IPS-NIHi7 (cell line): ENCODE measurements around the gene SUPT3H.

Experiments
- DNase-seq: peaks from one replicate; pipeline ENCODE4 v3.0.0; 2012; ENCODE audit warnings: mixed read lengths; ENCODE audit errors: extremely low spot score

Gene SUPT3H

DNA sequence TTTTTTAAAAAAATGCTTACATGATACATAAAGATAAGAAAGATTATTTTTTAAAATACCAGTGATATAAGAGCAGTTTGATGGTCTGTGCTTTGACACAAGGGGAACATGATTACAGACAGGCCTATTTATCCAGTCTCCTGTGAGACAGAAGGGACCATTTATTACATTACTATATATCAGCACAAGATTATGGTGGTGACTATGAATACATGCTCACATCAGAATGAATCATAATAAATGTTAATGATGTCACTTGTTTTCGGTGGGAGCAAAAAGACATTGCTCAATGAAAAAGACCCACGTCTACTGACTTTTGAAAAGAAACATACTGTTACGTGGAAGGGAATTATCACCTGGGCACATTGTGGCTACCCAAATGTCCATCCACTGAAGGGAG, 535.1 kb downstream of the SUPT3H start:
- no peak for DNase-seq

DNA sequence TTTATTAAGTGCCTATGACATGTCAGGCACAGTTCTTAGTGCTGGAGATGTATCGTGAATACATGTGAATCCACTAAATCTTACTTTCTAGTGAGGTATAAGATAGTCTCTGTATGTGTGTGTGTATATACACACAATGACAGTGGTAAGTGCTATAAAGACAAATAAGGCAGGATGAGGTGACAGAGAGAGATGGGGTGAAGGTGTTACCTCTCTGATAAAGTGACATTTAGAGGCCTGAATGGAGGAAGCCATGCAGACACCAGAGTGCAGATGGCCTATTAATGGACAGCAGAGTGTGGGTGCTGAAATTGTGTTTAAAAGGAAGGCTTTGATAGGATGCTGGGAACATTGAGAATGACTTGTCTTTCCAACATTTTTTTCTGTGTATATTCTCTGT, 535.9 kb downstream of the SUPT3H start:
- DNase-seq = no peak

DNA sequence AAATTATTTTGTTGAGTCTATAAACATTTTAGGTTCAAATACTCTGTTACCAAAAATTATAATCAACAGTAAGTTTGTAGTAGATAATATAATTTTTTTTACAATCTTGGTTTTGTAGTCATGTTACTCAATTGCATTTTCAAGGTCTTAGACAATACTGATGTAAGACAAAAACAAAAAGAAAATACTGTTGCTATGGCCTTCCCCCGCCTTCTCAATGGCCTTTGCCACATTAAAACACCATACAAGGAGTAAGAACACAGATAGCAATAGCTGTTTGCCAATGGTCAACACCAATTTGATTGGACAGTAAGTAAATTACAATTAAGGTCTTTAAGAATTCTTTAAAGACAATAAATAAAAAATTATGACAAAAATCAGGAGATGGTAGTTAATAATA, 540.0 kb downstream of the SUPT3H start:
- DNase-seq = no peak

DNA sequence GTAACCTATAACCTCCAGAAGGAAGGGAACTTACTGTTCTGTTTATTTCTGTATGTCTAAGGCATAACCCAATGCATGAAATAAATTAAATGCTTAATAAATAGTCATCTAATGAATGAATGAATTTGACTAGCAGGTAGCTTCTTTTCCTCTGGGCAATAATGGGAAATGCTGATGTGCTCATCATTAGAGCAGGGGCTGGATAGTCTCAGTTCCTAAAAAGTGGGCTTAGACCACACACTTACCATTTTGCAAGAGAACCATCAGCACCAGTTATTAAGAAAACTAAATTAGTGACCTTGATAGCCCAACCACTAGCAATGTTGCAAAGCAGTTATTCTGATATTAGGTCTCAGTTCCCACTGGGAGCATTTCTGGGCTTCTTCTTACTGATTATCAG, 540.5 kb downstream of the SUPT3H start:
- DNase-seq = no peak

DNA sequence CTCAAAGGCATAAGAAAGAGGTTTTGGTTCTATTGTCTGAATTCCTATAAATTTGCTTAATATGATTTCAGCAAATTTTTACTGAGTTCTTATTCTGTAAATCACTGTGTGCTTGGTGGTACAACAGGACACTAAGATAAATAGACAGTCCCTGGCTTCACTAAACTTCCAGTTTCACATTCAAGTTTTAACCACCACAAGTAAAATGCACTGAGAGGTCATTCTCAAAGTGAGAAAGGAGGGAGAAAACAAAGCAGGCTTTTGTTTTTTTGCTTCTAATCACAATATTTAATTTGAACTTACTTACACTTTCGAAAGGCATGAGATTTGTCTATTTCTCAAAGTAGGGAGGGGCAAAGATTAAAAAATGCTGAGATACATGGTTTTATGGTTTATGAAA, 544.5 kb downstream of the SUPT3H start:
- DNase-seq = no peak

DNA sequence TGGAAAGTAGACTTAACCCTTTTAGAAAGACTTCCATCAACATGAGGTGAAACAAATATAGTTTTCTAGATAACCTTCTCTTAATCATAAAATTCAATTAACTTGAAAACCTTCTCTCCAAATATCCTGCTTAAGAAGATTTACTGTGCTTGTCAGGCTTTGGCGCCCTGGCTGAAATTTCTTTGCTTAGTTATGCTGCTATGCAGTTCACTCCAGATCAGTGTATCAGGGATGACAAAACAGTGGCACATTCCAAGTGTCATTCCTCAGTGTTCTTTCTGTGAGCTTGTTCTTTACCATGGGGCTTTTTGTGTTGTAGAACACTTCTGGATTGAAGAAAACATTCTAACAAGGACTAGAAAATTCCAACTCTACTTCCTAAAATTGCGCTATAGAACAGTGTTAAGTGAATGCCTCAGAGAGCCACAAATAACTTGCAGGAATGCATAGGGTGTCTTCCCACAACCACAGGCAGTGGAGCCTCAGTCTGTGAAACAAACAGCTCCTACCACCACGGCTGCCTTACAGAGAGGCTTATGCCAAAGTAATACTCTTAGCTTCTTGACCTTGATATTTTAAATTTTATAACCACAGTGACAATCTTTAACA, 546.6 kb downstream of the SUPT3H start:
- DNase-seq = no peak

DNA sequence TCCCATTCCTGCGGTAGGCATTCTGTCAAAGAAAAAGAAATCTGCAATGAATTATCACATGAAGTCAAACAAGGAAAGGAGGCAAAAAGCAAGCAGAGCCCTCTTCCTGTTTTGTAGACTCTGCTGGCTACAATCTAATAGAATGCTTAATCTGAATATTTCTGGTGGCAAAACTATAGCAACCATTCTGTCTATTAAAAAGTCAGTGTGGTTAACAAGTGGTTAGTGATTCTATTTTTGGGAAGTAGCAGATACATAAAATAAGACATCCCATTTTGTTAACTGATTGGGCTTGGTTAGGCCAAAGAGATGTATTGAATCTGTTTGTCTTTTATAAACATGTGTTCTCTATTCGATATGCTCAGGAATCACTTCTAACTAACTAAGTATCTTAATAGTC, 547.9 kb downstream of the SUPT3H start:
- DNase-seq = no peak

DNA sequence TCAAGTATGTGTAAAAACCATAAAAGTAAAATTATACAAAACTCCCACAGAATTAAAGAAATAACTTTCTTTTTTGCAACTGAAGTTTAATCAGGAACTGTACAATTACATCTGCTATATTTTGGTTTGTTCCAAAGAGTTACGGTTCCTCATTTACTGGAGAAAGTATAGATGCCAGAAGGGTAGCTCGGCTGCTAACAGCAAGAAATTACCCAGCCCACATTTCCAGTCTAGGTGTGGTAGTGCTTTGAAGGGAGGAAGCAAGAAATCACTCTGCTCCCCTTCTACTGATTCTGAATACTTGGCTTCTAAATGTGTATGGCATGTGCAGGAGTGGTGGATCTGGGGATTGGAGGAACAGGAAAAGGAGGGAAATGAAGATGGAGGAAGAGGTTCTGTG, 549.0 kb downstream of the SUPT3H start:
- no peak for DNase-seq

DNA sequence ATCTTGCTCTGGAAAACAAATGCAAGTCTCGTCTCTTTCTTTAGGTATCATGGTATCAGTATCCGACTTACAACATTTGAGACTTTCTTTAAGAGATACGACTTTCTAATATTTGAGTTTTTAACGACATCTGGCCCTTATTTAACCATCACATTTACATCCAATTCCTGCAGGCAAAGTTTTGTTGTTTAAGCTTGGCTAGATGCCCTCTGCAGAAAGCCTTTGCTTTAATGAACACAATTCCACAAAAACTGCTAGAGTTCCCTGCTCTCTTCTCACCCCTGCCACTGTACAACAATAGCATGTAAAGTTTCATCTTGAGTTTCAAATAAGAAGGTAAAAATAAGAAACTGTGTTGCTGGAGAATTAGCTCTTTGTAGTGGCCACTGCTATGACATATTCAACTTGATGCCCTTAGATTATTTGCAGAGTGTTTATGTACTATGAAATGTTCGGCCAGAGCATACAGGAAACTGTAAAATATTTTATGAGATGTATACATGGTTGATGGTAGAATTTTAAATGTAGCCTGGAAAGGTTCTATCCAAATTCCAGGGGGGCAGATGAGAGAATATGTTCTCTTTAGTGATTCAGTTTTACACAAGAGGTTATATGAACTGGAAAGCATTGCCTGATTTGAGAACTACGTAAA, 551.6 kb downstream of the SUPT3H start:
- DNase-seq = no peak

DNA sequence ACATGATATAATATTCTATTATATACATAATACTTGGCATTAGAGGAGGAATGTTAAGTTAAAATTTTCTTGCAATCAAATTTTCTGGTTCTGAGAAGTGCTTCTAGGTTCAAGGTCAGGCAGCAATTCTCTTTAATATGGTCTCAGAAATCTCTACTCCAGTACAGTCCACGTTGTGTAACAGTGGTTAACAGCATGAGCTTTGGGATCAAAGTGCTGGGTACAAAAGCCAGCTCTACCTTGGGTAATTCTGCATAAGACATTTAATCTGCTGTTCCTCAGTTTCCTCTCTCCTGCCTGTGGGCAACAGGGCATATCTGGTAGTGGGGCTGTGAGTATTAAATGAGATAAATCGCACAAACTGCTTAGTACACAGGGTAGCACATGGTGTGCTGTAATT, 552.5 kb downstream of the SUPT3H start:
- DNase-seq = no peak

DNA sequence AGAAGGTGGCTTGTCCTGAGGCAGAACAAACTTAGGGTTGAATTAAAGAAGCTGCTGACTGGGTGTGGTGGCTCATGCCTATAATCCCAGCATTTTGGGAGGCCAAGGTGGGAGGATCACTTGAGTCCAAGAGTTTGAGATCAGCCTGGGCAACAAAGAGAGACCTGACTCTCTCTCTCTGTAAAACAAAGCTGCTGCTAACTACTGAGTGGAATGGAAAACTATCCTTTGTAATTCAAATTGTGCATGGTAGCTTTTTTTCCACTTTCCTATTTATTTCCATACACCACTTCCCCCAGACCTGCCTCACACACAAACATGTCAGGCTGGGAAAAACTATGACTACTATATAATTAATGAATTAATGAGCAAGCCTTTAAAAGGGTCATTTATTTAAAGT, 553.2 kb downstream of the SUPT3H start:
- no peak for DNase-seq

DNA sequence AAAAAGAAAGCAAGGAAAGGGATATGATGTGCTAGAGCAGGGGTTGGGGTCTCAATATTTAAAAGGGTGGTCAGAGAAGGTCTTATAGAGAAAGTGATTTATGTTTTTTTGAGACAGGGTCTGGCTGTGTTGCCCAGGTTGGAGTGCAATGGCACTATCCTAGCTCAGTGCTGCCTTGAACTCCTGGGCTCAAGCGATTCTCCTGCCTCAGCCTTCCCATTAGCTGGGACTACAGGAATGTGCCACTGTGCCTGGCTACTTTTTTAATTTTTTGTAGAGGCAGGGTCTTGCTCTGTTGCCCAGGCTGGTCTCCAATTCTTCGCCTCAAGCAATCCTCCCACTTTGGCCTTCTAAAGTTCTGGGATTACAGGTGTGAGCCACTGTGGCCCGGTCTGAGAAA, 557.0 kb downstream of the SUPT3H start:
- no peak for DNase-seq

DNA sequence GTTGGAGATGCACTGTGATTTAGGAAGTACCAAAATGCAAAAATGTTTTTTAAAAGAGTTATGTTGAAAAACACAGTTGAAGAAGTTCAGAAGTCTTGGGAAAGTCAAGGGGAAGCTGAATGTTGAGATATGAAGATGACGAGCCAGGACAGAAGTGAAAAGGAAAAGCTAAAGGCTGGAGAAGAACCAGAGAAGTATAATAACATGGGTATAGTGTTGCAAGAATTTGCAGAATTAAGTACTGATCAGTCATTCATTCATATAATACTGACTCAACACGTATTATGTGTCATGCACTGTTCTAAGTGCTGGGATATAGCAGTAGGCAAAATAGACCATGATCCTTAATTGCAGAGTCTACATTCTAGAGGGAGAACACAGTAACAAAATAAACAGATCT, 557.4 kb downstream of the SUPT3H start:
- no peak for DNase-seq

DNA sequence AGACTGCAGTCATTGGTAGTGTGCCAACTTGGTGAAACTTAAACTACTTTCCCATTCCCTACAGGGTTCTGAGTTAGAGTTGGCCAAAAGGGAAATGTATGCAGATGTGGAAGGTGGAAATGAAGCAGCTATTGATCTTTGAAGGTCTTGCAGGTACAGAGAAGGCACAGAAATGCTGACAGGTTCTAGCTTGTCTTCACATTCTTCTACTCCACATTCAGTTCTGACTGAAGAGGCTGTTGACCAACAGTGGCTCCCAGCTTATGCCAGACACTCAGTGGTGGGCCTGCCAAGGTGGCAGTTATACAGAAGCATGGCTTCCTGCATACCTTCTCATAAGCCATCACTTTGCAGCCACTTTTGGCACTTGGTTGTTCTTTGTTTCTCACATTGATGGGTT, 566.3 kb downstream of the SUPT3H start:
- DNase-seq = no peak

DNA sequence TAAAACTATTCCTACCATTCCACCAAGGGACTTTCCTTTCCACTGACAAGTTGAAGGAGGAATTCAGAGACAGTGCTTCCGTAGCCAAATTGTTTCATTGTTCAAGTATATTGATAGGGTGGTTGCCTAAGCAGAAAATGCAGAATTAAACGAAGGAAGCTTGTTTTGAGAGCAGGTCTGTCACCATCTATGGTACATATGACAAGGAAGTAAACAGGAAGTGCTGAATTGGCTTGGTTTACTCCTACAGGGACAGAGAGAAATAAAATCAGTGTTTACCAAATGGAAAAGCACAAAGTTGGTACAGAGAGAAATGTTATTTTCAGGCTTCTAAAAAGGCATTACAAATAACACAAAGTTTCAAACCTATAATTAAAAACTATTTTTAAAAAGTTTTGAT, 568.5 kb downstream of the SUPT3H start:
- no peak for DNase-seq

DNA sequence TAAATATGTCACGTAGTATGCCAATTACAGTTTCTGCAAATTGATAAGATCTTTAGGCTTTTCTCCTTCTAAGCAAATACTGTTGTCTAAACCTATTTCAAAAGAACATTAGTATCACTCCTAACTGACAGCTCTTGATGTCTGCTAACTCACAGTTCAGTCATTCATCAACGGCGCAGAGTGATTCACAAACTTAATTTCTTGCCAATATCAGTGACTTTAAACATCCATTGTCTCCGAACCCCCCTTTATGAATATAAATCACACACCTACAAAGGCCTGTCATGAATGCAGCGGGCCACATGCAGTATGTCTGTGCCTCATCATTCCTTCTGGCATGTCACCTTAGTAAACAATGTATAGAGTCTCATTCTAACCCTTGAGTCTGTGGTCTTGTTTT, 569.6 kb downstream of the SUPT3H start:
- DNase-seq = no peak

DNA sequence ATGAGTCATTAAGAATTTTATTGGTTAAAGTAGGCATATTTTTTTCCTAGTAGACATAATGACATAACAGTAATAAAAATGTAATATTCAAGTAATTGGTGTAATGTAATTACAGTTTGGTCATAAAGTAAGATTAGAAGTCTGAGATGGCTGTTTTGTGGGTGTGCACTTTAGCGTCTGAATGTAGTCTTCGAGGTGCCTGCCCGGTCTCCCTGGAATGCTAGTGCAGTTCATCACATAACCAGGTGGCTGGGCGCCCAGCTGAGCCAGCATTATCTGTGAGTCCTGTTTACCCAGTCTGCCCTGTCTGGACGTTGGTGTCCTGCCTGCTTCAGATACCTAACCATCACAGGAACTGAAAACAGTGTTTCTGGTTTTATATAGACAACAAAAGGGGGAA, 571.1 kb downstream of the SUPT3H start:
- DNase-seq = no peak

DNA sequence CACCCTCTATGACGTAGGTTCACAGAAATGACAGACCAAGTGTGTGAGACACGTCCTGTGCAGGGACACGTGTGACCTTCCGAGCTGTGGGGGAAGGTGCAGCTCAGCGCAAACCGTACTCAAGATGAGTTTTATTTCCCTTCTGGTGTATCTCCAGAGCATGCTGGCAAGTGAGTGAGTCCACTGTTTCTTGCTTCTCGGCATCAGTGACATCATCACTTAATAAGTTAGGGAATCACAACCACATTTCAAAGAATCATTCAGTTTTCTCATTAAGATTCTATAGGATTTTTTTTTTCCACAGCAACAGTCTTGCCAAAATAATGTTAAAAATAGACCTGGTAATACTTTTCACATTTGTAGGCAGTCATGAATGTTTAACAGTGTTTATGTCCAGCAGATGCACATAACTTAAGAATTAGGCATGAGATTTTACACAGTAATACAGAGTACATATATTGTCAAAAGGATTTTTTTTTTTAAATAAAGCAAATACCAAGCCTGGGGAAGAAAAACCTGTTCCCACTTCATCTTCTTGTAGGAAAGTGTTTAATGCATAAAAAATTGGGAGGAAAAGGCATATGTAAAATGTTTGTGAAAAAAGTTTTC, 572.4 kb downstream of the SUPT3H start:
- DNase-seq = no peak

DNA sequence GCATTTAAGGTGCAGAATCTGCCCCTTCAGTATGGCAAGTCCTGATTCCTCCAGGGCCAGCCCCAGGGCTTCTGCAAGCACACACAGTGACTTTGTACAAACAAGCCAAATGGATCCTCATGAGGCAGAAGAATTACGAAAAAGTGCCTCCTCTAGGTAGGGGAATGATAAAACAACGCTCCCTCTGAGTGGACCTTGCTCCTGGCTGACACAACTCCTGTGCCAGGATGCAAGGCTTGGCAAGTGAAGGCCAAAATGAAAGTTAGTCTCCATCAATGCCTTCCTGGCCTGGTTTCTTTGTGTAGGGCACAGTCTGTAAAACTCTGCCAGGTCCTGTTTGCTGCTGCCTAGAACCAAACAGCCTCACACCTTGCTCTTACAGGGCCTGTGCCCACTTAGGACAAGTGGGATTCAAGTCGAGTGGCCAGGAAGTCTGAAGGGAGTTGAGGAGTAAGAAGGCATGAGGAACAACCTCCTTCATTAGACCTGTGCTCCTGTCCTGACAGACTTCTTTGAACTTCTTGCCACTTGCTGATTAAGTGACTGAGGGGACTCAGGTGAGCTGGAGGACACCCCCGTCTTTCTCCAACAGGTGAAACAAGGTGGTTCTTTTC, 573.1 kb downstream of the SUPT3H start:
- DNase-seq = no peak

DNA sequence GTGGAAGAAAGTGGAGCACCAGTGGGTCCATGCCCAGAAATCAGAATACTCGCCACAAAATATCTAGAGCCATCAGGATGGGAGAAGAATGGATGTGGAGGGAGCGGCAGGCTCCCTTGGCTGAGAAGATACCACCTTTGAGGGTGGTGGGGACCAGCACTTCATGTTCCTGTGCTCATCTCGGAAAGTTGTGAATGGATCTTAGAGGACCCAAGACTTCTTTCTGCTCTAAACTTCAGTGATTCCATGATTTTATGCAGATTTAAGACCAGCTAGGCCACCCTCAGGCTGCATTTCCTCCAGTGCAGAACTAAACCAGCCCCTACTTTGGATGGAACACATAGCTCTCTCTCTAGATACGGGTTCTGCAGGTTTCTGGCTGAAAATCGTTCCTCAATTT, 573.7 kb downstream of the SUPT3H start:
- DNase-seq = no peak

DNA sequence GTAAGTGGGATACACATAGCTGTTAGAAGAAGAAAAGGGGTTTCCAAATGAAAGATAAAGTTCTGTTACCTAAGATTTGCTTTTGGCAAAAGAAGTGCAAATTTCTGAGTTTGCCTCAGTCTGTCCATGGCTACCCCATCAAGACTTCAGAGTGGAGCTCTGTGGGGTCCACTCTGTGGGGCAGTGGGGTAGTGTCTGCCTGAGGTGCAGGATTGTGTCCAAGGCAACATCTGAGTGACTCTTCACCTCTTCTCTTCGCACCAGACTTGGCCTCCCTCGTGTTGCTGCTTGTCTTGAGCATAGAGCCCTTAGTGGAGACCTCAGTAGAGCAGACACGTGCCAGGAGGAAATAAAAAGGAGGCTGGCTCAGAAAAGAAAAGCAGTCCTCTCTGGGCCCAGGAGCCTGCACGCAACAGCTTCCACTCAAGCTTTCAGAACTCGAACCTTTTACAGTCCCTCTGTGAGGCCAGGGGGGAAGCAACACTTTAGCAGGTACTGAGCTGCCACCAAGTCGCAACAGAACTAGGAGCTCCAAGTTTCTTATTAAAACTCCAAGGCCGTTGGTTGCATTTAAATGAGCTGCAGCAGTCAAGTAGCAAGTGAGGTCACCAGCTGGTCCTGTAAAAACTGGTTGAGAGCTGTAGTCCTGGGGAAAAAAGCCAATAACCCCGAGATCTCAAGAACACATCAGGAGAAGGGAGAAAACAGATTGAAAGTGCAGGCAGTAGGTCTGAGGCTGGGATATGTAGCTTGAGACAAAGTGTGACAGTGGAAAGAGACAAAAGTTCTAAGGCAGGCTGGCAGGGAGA, 576.7 kb downstream of the SUPT3H start:
- no peak for DNase-seq

DNA sequence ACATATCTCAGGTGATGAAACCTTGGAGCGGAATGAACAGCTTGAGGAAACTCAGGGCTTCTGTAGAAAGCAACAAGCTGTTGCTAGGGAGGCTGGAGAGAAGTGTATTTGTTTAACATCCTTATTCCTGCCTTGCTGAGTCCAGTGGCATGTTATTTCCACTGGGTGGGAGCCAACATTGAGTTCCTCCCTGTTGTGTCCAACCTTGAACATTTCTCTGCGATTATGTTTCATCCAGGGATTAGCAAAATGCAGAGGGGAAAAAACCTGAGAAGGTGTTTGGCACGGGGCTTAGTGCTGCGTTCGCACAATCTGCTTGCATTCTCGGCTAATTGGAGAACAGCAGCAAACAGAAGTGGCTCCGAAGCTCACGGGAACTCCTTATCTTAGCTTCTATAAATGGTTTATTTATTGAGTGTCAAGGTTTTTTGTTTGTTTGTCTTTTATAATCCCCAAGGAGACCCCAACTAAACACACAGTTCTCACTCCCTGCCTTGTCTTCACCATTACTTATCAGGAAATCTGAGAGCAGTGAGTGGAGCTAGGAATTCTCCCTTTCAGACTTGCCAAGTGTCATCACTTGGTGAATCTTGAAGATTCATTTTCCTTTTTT, 577.5 kb downstream of the SUPT3H start:
- DNase-seq = no peak
